Measurements from ENCODE around the gene SPARC. TPM values are rescaled to one million over a fixed set of nuclear protein-coding genes. Genes with fewer than 3 reads are reported as not detected.

Gene SPARC
- total RNA-seq, 2 donors from 2014 or later: 1,654 to 1,851 TPM

GRCh38 chr5:151688436-151688835 is 1.7 kb upstream of the SPARC start:
- no peak overlapping the region for H3K4me3 ChIP-seq
- DNase-seq (ENCODE audit: low spot score) (no peak), ATAC-seq (ENCODE audit: insufficient number of reproducible peaks, low FRiP score, low read depth) (no peak)
- H3K27me3 ChIP-seq (replicated peaks; ENCODE audit: insufficient read depth): no peaks in the 10 kb centered on the region
- peaks cover 6 to 18% of the 10 kb centered on the region in 2 donors for H3K4me1 ChIP-seq (ENCODE audit: control insufficient read depth in 1 of 2, low read depth in 2 of 2)
- H3K27ac ChIP-seq: peak overlapping the region; percentile 93 to 98
- H3K36me3 ChIP-seq: peaks cover 4% of the 10 kb centered on the region
- TF ChIP-seq CTCF (IDR thresholded peaks at IDR 0.05): no peak
- H3K9me3 ChIP-seq: no peaks in the 10 kb centered on the region

- peaks cover 29 to 41% of the 10 kb centered on the region in 2 donors for H3K4me1 ChIP-seq (ENCODE audit: control insufficient read depth in 1 of 2, low read depth in 2 of 2)
- no peaks in the 10 kb centered on the region for H3K27me3 ChIP-seq (replicated peaks; ENCODE audit: insufficient read depth)
- H3K27ac ChIP-seq: peak overlapping the region; percentile 93 to 98
- DNase-seq (ENCODE audit: low spot score): no peak
- peak overlapping the region; percentile 90 for H3K4me3 ChIP-seq
- H3K9me3 ChIP-seq: no peaks in the 10 kb centered on the region
- peaks cover 9% of the 10 kb centered on the region for H3K36me3 ChIP-seq
- no peak for TF ChIP-seq CTCF (IDR thresholded peaks at IDR 0.05)
- ATAC-seq (ENCODE audit: insufficient number of reproducible peaks, low FRiP score, low read depth): no peak
These were observed 704 bp downstream of the SPARC start for GRCh38 chr5:151685749-151686673.

- H3K4me3 ChIP-seq: peak overlapping the region; percentile 90
- no peak for DNase-seq (ENCODE audit: low spot score)
- H3K27me3 ChIP-seq (replicated peaks; ENCODE audit: insufficient read depth): no peaks in the 10 kb centered on the region
- peaks cover 9% of the 10 kb centered on the region for H3K36me3 ChIP-seq
- ATAC-seq (ENCODE audit: insufficient number of reproducible peaks, low FRiP score, low read depth): peak; percentile 56
- TF ChIP-seq CTCF (IDR thresholded peaks at IDR 0.05): peak; percentile 35
- H3K9me3 ChIP-seq: no peaks in the 10 kb centered on the region
- peaks cover 33 to 53% of the 10 kb centered on the region in 2 donors for H3K4me1 ChIP-seq (ENCODE audit: control insufficient read depth in 1 of 2, low read depth in 2 of 2)
- H3K27ac ChIP-seq: peak overlapping the region; percentile 93 to 98
These were observed 1.9 kb downstream of the SPARC start for GRCh38 chr5:151684690-151685361.

- TF ChIP-seq CTCF (IDR thresholded peaks at IDR 0.05): no peak
These were observed 2.6 kb downstream of the SPARC start for GRCh38 chr5:151683986-151684588.

GRCh38 chr5:151683444-151683843 is 3.3 kb downstream of the SPARC start:
- Histone ChIP-seq H3K36me3 (peaks cover 9% of the 10 kb centered on the region), H3K4me3 (peak overlapping the region; percentile 90), H3K4me1 (ENCODE audit: control insufficient read depth in 1 of 2, low read depth in 2 of 2) (peaks cover 47 to 67% of the 10 kb centered on the region in 2 donors), H3K9me3 (no peaks in the 10 kb centered on the region), H3K27me3 (replicated peaks; ENCODE audit: insufficient read depth) (no peaks in the 10 kb centered on the region), H3K27ac (peak overlapping the region; percentile 95 to 98)
- no peak for TF ChIP-seq CTCF (IDR thresholded peaks at IDR 0.05)
- ATAC-seq (ENCODE audit: insufficient number of reproducible peaks, low FRiP score, low read depth) (no peak), DNase-seq (ENCODE audit: low spot score) (no peak)

More at GRCh38 chr5:151683986-151684588, 2.6 kb downstream of the SPARC start:
- Histone ChIP-seq H3K4me1 (ENCODE audit: control insufficient read depth in 1 of 2, low read depth in 2 of 2) (peaks cover 40 to 61% of the 10 kb centered on the region in 2 donors), H3K27ac (peak overlapping the region; percentile 95 to 98), H3K36me3 (peaks cover 9% of the 10 kb centered on the region), H3K4me3 (peak overlapping the region; percentile 90), H3K27me3 (replicated peaks; ENCODE audit: insufficient read depth) (no peaks in the 10 kb centered on the region), H3K9me3 (no peaks in the 10 kb centered on the region)
- ATAC-seq (ENCODE audit: insufficient number of reproducible peaks, low FRiP score, low read depth): no peak
- DNase-seq (ENCODE audit: low spot score): no peak

Data from thoracic aorta (tissue), 2 donors.